Measurements from ENCODE around the gene ZNF581. TPM values are rescaled to one million over a fixed set of nuclear protein-coding genes. Genes with fewer than 3 reads are reported as not detected.

ZNF581 gene
- total RNA-seq, 1 experiment from 2014 or later, result 46.2 TPM

DNA sequence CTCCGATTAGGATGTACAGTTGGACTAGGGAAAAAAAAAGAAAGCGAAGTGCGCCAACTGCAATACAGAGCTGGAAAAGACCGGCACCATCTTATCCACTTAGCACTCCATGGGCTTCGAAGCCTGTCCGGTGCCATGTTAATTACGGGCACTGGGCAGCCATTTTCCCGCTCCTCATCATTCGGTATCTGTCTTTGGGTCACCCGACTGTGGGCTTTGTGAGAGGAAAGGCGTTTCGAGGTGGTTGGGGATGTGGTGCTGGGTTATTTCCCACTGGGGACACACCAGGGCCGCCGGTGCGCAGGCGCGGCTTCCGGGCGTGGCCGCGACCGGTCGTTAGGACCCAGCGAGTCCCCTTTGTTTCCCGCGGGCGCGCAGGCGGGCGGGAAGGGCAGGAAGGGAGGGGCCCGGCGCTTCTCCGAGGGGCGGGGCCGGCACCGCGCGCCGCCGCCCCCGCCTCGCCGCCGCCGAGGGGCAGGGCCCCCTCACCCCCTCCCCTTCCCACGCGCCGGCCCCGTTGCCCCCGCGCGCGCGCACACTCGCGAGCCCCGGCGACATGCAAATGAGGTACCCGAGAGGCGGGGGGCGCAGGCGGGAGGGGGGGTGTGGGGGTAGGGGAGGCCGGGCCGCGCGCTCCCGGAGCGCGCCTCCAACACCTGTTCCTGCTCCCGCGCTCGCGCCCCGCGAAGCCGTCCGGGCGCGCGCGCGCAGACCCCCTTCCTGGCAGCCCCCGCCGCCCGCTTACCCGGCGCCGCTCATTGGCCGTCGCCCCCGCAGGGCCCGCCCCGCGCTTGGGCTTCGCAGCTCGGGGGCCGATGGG, 43.4 kb upstream of the ZNF581 start, which contains the start of gene ZNF524:
ZNF524 (plus strand) TSS at position 447 of the 820 bp plus-strand sequence. CDS start 1,825 bp downstream, outside the sequence.
- Mint-ChIP-seq H3K27ac (ENCODE audit: unreplicated experiment) (peak within 1 kb of the TSS; percentile 98), H3K4me3 (ENCODE audit: unreplicated experiment) (peak within 1 kb of the TSS; percentile 87), H3K9me3 (ENCODE audit: unreplicated experiment) (peaks cover 9% of the 10 kb centered on the region), H3K36me3 (ENCODE audit: insufficient read depth, unreplicated experiment) (peaks cover 62% of the 10 kb centered on the region), H3K27me3 (ENCODE audit: insufficient read depth, unreplicated experiment) (no peaks in the 10 kb centered on the region), H3K4me1 (ENCODE audit: low read depth, unreplicated experiment) (peaks cover 14% of the 10 kb centered on the region)
- Histone ChIP-seq H3K4me3 (ENCODE audit: low read depth, low read length) (peak within 1 kb of the TSS; percentile 70), H3K9me3 (no peaks in the 10 kb centered on the region), H3K4me1 (peaks cover 5% of the 10 kb centered on the region), H3K27me3 (replicated peaks; ENCODE audit: control insufficient read depth, insufficient read depth, low read length) (no peaks in the 10 kb centered on the region), H3K36me3 (ENCODE audit: control insufficient read depth, insufficient read depth, low read length) (peaks cover 3% of the 10 kb centered on the region)
- BruUV-seq (replicated peaks), result TSS peak; percentile 24
- peak; percentile 89 to 92 for DNase-seq
- POLR2A ChIA-PET, result interaction anchor here (0.5 to 2.6 kb wide), 18 partner anchors 13 to 1409 kb away, joined by 3 to 27 read pairs (median 6); partner anchors contain the start of genes HSPBP1, ISOC2, KMT5C and TMEM238
- CTCF ChIA-PET, result interaction anchor here (1.1 to 2.0 kb wide), 5 partner anchors 19 to 133 kb away, joined by 3 to 14 read pairs (median 6); partner anchors contain the start of gene ZNF579
- intact Hi-C loops (cut with micrococcal nuclease; ENCODE audit: unreplicated experiment), result loop anchor here (1.0 kb wide), 3 partner anchors 13 to 24 kb away; partner anchors contain the start of gene ZNF784
- TF ChIP-seq, protein P1, sequence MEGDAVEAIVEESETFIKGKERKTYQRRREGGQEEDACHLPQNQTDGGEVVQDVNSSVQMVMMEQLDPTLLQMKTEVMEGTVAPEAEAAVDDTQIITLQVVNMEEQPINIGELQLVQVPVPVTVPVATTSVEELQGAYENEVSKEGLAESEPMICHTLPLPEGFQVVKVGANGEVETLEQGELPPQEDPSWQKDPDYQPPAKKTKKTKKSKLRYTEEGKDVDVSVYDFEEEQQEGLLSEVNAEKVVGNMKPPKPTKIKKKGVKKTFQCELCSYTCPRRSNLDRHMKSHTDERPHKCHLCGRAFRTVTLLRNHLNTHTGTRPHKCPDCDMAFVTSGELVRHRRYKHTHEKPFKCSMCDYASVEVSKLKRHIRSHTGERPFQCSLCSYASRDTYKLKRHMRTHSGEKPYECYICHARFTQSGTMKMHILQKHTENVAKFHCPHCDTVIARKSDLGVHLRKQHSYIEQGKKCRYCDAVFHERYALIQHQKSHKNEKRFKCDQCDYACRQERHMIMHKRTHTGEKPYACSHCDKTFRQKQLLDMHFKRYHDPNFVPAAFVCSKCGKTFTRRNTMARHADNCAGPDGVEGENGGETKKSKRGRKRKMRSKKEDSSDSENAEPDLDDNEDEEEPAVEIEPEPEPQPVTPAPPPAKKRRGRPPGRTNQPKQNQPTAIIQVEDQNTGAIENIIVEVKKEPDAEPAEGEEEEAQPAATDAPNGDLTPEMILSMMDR (IDR thresholded peaks at IDR 0.05; ENCODE audit: insufficient read depth in 1 of 2, low read depth in 1 of 2, low read length in 1 of 2, severe bottlenecking in 1 of 2, unreplicated experiment in 1 of 2), result no peak

DNA sequence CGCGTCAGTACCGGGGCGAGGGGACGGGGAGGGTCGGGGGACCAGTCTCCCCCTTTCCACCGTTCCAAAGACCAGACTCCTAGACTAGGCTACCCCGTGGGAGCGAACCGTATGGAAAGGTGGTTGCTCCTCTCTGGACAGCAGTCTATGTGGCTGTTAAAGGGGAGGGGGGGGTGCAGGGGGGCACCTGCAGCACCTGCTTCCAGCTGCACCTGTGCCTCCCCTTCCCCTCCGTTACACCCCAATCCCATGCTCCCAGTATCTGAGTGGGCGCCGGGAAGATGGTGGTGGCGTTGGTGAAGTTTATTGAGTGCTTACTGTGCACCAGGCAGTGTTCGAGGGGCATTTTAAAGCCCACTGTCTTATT, 42.8 kb upstream of the ZNF581 start:
- peaks cover 14% of the 10 kb centered on the region for H3K4me1 Mint-ChIP-seq (ENCODE audit: low read depth, unreplicated experiment)
- BruUV-seq (replicated peaks), result no TSS peak
- Histone ChIP-seq H3K4me3 (ENCODE audit: low read depth, low read length) (peak overlapping the region; percentile 70), H3K4me1 (peaks cover 5% of the 10 kb centered on the region), H3K9me3 (no peaks in the 10 kb centered on the region), H3K27me3 (replicated peaks; ENCODE audit: control insufficient read depth, insufficient read depth, low read length) (no peaks in the 10 kb centered on the region), H3K36me3 (ENCODE audit: control insufficient read depth, insufficient read depth, low read length) (no peaks in the 10 kb centered on the region; the same call in none of the 2 replicates)
- ChIA-PET POLR2A (interaction anchor here (2.6 kb wide), 1 partner anchor 14 kb away, joined by 21 read pairs; no protein-coding TSS in a partner anchor), CTCF (no interaction called here)
- H3K4me3 Mint-ChIP-seq (ENCODE audit: unreplicated experiment), result peak overlapping the region; percentile 87
- no peak for DNase-seq
- H3K36me3 Mint-ChIP-seq (ENCODE audit: insufficient read depth, unreplicated experiment), result peaks cover 60% of the 10 kb centered on the region
- H3K27ac Mint-ChIP-seq (ENCODE audit: unreplicated experiment), result no peak overlapping the region
- H3K27me3 Mint-ChIP-seq (ENCODE audit: insufficient read depth, unreplicated experiment), result no peaks in the 10 kb centered on the region
- TF ChIP-seq, protein P1 (IDR thresholded peaks at IDR 0.05; ENCODE audit: insufficient read depth in 1 of 2, low read depth in 1 of 2, low read length in 1 of 2, severe bottlenecking in 1 of 2, unreplicated experiment in 1 of 2), result no peak
- peaks cover 9% of the 10 kb centered on the region for H3K9me3 Mint-ChIP-seq (ENCODE audit: unreplicated experiment)
- intact Hi-C loops (cut with micrococcal nuclease; ENCODE audit: unreplicated experiment), result no loop called here

DNA sequence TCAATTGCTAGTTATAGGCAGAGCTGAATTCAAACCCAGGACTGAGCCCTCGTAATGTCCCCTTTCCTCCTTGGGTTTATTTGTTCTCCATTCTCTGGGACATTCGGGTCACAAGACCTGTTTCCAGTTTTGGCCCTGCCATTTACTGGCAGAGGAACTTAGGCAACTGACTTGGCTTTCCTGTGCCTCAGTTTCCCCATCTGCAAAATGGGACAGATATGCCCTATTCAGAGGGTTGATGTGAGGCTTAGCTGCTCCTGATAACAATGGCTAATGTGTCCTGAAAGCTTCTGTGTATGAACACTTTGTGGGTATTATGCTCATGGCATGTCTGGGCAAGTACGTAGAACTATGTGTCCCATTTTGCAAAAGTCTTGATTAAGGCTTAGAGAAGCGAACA, 42.4 kb upstream of the ZNF581 start:
- POLR2A ChIA-PET, result interaction anchor here (2.6 kb wide), 1 partner anchor 14 kb away, joined by 21 read pairs; no protein-coding TSS in a partner anchor
- peaks cover 60% of the 10 kb centered on the region for H3K36me3 Mint-ChIP-seq (ENCODE audit: insufficient read depth, unreplicated experiment)
- no peaks in the 10 kb centered on the region; the same call in none of the 2 replicates for H3K36me3 ChIP-seq (ENCODE audit: control insufficient read depth, insufficient read depth, low read length)
- peaks cover 17% of the 10 kb centered on the region for H3K4me1 Mint-ChIP-seq (ENCODE audit: low read depth, unreplicated experiment)
- H3K27me3 Mint-ChIP-seq (ENCODE audit: insufficient read depth, unreplicated experiment), result no peaks in the 10 kb centered on the region
- no peaks in the 10 kb centered on the region for H3K9me3 ChIP-seq
- peak overlapping the region; percentile 70 for H3K4me3 ChIP-seq (ENCODE audit: low read depth, low read length)
- intact Hi-C loops (cut with micrococcal nuclease; ENCODE audit: unreplicated experiment), result no loop called here
- H3K4me1 ChIP-seq, result peaks cover 5% of the 10 kb centered on the region
- BruUV-seq (replicated peaks), result no TSS peak
- DNase-seq, result no peak
- CTCF ChIA-PET, result no interaction called here
- no peak overlapping the region for H3K27ac Mint-ChIP-seq (ENCODE audit: unreplicated experiment)
- TF ChIP-seq, protein P1 (IDR thresholded peaks at IDR 0.05; ENCODE audit: insufficient read depth in 1 of 2, low read depth in 1 of 2, low read length in 1 of 2, severe bottlenecking in 1 of 2, unreplicated experiment in 1 of 2), result no peak
- no peaks in the 10 kb centered on the region for H3K27me3 ChIP-seq (replicated peaks; ENCODE audit: control insufficient read depth, insufficient read depth, low read length)
- H3K9me3 Mint-ChIP-seq (ENCODE audit: unreplicated experiment), result peaks cover 9% of the 10 kb centered on the region
- peak overlapping the region; percentile 87 for H3K4me3 Mint-ChIP-seq (ENCODE audit: unreplicated experiment)
